Activated CD4-positive, alpha-beta T cell treated with anti-CD3 and anti-CD28 coated beads, Interleukin-2, amount 50 U/mL, for 24 hours (primary cell): Measurements from ENCODE around the gene SFXN3.

Source experiments
- DNase-seq, 2 donors: peaks; one replicate each; pipeline ENCODE4 v3.0.0-alpha.2; 2020; ENCODE audit warnings: low read depth in 1 of 2, low spot score in 1 of 2

SFXN3 gene

GRCh38 chr10:101035916-101036702, 5.1 kb downstream of the SFXN3 start:
- DNase-seq: no peak

DNA sequence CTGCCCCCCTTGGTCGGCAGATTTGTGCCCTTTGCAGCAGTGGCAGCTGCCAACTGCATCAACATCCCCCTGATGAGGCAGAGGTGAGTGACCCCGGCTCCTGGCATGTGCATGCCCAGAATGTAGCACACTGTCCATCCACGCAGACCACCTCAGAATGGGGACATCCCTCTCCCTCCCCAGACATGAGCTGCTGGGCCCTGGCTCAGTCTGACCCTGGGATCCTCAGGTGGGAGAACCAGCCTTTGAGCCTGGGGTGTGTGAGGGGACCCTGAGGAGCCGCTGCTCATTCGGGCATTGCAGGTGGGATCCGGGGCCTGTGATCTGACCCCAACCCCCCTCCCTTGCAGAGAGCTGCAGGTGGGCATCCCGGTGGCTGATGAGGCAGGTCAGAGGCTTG, 5.7 kb downstream of the SFXN3 start:
- DNase-seq: no peak

GRCh38 chr10:101038484-101038883, 7.5 kb downstream of the SFXN3 start:
- DNase-seq: no peak

GRCh38 chr10:101040061-101040460, 9.0 kb downstream of the SFXN3 start:
- DNase-seq: no peak

DNA sequence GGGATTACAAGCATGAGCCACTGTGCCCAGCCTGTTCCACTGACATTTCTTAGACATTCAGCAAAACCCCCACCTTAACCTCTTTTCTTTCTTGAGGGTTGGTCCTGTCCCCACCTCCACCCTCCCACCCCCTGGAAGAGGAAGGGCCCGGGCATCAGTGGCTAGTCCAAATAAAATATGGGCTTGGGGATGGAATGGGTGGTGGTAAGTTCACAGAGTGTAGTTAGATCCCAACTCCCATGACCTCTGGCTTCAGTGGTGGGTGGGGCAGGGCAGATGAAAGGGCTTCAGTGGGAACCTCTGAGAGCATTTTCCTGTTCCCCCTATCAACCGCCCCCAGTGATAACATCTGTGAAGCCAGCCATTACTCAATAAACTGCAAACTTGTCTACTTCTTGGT, 9.8 kb downstream of the SFXN3 start:
- no peak for DNase-seq

- DNase-seq: peak; percentile 32 to 66
These were observed 10.3 kb downstream of the SFXN3 start for GRCh38 chr10:101041252-101041761.

GRCh38 chr10:101042118-101042517, 11.1 kb downstream of the SFXN3 start:
- no peak for DNase-seq

DNA sequence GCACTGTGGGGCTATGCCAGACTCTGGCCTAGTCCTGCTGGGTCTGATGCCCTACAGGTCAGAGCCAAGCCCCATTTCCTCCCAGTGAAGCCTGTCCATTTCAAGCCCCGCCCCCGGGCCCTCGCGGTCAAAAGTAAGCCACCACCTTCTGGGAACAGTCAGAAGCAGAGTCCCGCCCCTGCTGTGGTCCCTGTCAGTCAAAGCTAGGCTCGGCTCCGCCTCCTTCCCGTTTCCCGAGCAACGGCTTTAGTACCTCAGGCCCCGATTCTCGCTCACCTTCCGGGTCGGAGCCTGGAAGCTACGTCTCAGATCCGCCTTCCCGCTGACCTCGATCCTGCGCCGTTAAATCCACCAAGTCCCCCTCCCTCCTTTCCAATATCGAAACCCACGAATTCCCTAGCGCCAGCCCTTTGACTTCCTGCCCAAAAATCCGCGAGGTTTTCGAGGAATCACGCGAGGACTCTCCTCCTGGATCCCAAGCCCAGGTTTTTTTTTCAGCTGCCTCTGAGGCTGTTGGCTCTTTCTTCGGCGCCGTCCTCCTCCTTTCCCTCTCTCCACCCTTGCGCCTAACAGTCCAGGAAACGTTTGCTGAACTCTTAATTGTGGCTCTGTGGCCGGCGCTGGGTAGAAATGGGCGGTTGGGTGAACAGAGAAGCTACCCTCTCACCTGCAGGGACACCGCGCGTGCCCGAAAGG, 11.8 kb downstream of the SFXN3 start:
- peak; percentile 70 to 86 for DNase-seq

- DNase-seq: no peak
These were observed 12.3 kb downstream of the SFXN3 start for GRCh38 chr10:101043363-101043707.

DNA sequence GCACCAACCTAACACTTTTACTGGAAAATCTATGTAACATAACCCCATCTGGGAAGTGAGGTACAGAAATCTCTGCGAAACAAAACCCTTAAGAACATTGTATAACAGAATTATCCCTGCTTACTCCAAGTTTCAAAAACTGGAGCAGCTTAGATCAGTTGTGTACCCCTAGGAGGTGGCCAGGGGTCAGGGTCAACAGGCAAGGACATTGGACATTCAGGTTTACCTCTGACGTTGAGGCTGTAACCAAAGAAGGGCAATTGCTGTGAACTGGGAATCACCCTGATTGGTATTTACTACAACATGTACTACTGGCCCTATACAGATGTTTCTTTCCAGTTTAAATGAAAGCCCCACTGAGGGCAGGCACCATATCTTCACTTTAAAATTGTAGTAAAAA, 13.1 kb downstream of the SFXN3 start:
- DNase-seq: no peak

DNA sequence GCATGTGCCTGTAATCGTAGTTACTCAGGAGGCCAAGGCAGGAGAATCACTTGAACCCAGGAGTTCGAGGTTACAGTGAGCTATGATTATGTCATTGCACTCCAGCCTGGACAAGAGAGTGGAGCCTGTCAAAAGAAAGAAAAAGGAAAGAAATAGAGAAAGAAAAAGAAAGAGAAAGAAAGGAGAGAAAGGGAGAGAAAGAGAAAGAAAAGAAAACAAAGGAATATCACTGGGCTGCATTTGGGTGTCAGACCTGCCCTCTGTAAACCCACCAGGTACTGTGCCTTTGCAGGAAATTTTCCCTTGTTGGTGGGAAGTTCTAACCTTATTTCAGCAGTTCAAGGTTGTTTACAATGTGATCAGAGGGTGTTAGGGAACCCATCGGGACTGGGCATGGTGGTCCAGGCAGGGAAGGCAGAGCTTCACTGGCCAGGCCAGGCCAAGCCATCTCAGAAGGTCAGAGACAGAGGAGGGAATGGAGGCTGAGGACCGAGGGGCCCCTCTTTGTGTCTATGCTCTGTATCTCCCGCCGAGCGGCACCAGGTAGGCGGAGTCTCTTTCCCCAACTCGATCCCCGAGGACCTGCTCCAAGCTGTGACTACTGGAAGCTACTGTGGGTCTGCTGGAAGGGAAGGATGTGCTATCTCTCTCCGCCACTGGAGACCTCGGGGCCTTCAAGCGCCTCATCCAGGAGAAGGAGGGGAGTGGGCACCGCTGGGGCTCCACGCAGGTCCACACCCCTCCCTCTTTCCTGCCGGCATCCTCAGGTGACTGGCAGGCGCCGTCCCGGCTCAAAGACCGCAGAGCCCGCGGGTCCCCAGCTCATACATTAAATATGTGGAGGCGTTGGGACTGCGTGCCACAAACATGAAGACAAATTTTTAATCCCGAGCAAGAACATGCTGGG, 15.6 kb downstream of the SFXN3 start:
- DNase-seq: no peak

- DNase-seq: no peak
These were observed 16.2 kb downstream of the SFXN3 start for GRCh38 chr10:101047268-101047667.

DNA sequence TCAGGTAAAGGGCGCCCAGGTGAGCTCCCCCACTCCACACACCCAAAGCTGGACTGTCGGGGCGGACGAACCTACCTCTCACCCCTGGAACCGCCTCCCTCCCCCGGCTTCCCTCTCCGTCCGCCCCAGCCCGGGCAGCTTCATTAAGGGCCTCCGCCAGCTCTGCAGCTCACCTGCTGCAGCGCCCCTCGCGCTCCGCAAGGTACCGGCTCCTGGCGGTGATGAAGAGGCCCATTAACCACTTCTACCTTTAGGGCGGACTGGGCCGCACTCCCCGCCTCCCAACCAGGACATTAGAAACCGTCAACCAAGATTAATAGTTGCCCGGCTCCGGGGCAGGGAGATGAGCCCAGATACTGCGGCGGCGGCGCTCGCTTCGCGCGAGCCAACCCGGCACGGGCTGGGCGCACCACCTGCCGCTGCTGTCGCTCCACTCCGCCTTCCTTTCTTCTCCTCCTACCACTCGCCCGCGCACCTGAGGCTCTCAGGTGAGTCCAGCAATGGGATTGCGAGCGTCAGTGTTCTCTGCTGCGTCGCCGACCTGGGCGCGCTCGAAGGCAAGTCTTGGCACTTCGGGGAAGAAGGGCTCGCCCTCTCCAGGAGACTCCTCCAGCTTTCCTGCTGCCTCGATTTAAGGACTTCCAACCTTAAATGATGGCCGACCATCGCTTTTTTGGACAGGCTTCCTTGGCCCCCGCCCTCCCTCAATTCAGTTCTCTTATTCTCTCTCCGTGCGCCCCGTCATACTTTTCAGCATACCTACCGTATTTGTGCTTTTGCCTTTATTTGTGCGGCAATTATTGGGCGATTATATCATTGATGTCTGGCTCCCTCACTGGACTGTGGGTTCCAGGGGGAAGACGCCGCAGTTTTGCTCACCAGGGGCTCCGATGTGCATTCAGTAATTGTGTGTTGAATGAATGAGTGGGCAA, 17.2 kb downstream of the SFXN3 start:
- DNase-seq: no peak

DNA sequence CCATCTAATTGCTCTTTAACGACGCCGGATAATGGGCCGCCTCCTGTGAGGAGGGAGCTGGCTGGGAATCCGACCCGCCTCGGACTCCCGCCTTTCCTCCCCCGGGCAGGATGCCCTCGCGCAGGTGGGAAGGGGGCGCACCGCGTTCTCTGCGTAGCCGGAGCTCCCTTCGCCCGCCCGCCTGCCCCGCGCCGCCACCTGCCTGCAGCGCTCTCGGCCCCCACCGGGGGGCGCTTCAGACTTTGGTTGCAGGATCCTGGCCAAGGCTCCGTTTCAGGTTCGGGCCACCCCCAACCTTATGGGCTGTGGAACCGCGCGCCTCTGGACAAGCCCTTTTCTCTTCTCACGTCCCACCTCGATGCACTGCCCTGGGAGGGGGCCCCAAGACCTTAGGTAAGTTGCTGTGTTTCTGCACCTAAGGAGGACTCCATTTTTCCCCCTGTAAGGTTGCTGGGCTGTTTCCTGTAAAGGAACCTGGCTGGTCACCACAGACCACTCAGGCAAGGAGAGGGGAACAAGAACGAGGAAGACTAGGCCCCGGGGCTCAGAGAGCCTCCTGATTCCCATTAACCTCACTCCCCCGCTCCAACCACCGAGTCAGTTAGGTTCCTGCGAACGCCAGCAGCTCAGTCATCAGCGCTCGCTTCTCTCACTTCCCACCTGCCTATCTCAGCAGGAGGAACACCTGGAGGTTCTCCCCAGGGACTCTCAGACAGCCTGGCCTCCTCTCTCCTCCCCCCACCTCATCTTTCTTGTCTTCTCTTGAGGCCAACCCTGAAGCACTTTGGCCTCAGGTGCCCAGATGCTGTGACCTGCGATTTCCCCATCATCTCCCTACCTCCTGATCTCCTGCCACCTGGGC, 19.4 kb downstream of the SFXN3 start:
- peak; percentile 55 to 69 for DNase-seq

GRCh38 chr10:101052285-101052684, 21.3 kb downstream of the SFXN3 start:
- DNase-seq: no peak

GRCh38 chr10:101053516-101053915, 22.5 kb downstream of the SFXN3 start:
- DNase-seq: no peak

DNA sequence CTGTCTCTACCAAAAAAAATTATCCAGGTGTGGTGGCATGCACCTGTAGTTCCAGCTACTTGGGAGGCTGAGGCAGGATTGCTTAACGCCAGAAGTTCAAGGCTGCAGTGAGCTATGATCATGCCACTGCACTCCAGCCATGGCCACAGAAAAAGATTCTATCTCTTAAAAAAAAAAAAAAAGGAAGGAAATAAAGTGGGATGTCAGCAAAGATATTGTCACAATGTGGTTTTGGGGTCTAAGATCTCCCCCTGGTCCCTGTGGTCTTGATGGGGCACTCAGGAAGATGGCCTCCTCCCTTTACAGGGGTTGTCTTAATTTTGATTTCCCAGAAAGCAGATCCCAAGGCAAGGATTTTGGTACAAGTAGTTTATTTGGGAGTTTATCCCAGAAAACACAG, 23.3 kb downstream of the SFXN3 start:
- DNase-seq: no peak

DNA sequence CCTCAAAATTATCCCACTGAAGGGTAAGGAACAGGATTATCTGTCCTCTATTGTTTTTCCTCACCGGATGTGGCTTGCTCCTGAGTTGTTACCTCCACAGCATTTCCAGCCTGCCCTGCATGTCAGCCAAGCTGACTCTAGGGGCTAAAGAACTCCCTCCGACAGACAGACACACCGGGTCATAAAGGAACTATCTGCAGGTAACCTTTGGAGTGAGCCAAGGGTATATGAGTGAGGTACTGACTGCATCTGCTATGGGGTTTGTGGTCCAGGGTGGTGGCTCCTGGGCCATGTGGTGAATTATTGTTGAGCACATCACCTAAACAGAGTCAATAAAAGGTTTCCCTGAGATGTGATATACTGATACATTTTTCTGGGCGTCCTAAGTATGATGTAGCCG, 23.8 kb downstream of the SFXN3 start:
- DNase-seq: no peak

GRCh38 chr10:101055411-101055810, 24.4 kb downstream of the SFXN3 start:
- no peak for DNase-seq
